ENCODE results near the gene JOSD1.

- TF ChIP-seq CTCF (IDR thresholded peaks at IDR 0.05): no peak
- TF ChIP-seq POLR2A (IDR thresholded peaks at IDR 0.05): no peak
- no peak for TF ChIP-seq EP300 (IDR thresholded peaks at IDR 0.05)
Measured at GRCh38 chr22:38696606-38697424, 3.9 kb downstream of the JOSD1 start.
